ENCODE results near the gene HYAL3.

DNA sequence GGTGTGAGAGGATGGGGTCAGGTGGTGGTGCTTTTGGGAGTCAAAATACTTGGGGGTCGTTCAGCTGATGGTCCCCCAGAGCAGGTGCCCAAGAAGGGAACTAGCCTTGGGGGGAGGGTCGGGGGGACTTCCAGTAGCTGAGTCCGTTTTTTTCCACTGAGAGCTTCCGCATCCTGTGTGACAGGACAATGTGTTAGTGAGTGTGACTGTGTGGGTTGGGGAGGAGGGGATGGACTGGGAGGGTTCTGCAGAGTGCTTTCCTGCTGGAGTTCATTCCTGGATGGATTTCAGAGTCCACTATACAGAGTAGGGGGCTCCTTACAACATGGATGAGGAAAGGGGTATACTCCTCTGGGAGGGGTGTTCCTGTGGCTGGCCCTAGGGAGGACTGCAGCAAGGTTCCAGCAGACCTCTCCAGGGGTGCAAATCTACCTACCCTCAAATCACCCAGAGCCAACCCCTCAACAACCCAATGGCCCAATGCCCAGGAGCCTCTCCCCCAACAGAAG lies 23.9 kb upstream of the HYAL3 start:
- TF ChIP-seq, protein P1, sequence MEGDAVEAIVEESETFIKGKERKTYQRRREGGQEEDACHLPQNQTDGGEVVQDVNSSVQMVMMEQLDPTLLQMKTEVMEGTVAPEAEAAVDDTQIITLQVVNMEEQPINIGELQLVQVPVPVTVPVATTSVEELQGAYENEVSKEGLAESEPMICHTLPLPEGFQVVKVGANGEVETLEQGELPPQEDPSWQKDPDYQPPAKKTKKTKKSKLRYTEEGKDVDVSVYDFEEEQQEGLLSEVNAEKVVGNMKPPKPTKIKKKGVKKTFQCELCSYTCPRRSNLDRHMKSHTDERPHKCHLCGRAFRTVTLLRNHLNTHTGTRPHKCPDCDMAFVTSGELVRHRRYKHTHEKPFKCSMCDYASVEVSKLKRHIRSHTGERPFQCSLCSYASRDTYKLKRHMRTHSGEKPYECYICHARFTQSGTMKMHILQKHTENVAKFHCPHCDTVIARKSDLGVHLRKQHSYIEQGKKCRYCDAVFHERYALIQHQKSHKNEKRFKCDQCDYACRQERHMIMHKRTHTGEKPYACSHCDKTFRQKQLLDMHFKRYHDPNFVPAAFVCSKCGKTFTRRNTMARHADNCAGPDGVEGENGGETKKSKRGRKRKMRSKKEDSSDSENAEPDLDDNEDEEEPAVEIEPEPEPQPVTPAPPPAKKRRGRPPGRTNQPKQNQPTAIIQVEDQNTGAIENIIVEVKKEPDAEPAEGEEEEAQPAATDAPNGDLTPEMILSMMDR (IDR thresholded peaks at IDR 0.05): no peak
- no peak for TF ChIP-seq POLR2A (IDR thresholded peaks at IDR 0.05; ENCODE audit: low read depth)
- no peak for TF ChIP-seq EP300 (IDR thresholded peaks at IDR 0.05)
- no peak for TF ChIP-seq POLR2AphosphoS5 (IDR thresholded peaks at IDR 0.05)

Measured in esophagus muscularis mucosa (tissue), 4 donors.